Mucosa of rectum (tissue), 2 donors: ENCODE measurements around the gene SLFN12L.
"Not testable (repeated sequence)": the region's sequence is repeated elsewhere in the genome, so short reads cannot be mapped to it uniquely, and the experiment has no call there.

ENCODE experiments used
- H3K27ac ChIP-seq, 2 donors: one replicate each; pipeline ENCODE4 v1.7.0; 2013; ENCODE audit warnings: inconsistent platforms in 2 of 2, low read depth in 2 of 2, low read length in 2 of 2
- H3K27me3 ChIP-seq, 2 donors: one replicate each; pipeline ENCODE4 v1.7.0; 2013; ENCODE audit warnings: low read length in 2 of 2; ENCODE audit not compliant: control insufficient read depth in 2 of 2, insufficient read depth in 2 of 2
- H3K36me3 ChIP-seq, 2 donors: one replicate each; pipeline ENCODE4 v1.7.0; 2013; ENCODE audit warnings: low read length in 2 of 2; ENCODE audit not compliant: control insufficient read depth in 2 of 2, insufficient read depth in 2 of 2
- H3K4me1 ChIP-seq, 2 donors: one replicate each; pipeline ENCODE4 v1.7.0; 2013; ENCODE audit warnings: low read length in 2 of 2, mild to moderate bottlenecking in 1 of 2; ENCODE audit not compliant: control insufficient read depth in 2 of 2, insufficient read depth in 2 of 2
- H3K4me3 ChIP-seq, 2 donors: one replicate each; pipeline ENCODE4 v1.7.0; 2013; ENCODE audit warnings: low read length in 2 of 2
- H3K9ac ChIP-seq, 2 donors: one replicate each; pipeline ENCODE4 v1.7.0; 2013; ENCODE audit warnings: low read length in 2 of 2, low read depth in 1 of 2, mild to moderate bottlenecking in 1 of 2
- H3K9me3 ChIP-seq, 2 donors: one replicate each; pipeline ENCODE4 v1.7.0; 2013; ENCODE audit warnings: low read length in 2 of 2; ENCODE audit not compliant: control insufficient read depth in 2 of 2
- donor health status: healthy.
- donor health status: Normal muscosa, but diverticular disease.

Gene SLFN12L

DNA sequence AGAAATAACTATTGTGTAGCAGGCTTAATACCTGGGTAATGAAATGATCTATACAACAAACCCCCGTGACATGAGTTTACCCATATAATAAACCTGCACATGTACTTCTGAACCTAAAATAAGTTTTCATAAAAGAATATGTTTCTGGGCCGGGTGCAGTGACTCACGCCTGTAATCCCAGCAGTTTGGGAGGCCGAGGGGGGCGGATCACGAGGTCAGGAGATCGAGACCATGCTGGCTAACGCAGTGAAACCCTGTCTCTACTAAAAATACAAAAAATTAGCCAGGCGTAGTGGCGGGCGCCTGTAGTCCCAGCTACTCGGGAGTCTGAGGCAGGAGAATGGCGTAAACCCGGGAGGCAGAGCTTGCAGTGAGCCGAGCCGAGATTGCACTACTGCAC is 25.7 kb upstream of the SLFN12L start:
- H3K36me3 ChIP-seq, H3K27ac ChIP-seq, H3K9me3 ChIP-seq, H3K4me1 ChIP-seq, H3K4me3 ChIP-seq, H3K9ac ChIP-seq, H3K27me3 ChIP-seq: not testable (repeated sequence)

DNA sequence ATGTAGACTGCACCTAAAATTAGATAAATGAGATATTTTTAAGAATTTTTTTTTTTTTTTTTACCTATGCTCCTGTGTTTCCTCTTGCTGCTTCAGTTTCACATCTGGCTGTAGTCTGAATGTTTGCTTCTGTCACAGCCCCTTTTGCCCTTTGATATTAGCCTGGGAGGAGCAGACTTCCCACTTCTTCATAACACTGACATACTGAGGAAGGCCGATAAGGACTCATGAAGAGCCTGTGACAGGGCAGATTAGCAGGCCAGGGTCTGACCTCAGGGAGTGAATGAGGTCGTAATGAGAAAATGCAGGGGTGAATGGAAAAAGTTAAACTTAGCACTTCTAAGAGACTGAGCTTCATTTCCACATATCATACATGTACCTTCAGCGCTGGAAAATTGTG is 23.2 kb upstream of the SLFN12L start, which contains the start of gene SLFN14:
SLFN14 (minus strand) TSS at position 117 of the 400 bp plus-strand sequence. CDS start 2,757 bp downstream, outside the sequence.
- Histone ChIP-seq H3K27ac (no peak within 1 kb of the TSS), H3K27me3 (peaks cover 0 to 8% of the 10 kb centered on the region in 2 donors), H3K9ac (no peak within 1 kb of the TSS), H3K9me3 (no peaks in the 10 kb centered on the region), H3K4me1 (no peaks in the 10 kb centered on the region), H3K36me3 (no peaks in the 10 kb centered on the region), H3K4me3 (no peak within 1 kb of the TSS)

DNA sequence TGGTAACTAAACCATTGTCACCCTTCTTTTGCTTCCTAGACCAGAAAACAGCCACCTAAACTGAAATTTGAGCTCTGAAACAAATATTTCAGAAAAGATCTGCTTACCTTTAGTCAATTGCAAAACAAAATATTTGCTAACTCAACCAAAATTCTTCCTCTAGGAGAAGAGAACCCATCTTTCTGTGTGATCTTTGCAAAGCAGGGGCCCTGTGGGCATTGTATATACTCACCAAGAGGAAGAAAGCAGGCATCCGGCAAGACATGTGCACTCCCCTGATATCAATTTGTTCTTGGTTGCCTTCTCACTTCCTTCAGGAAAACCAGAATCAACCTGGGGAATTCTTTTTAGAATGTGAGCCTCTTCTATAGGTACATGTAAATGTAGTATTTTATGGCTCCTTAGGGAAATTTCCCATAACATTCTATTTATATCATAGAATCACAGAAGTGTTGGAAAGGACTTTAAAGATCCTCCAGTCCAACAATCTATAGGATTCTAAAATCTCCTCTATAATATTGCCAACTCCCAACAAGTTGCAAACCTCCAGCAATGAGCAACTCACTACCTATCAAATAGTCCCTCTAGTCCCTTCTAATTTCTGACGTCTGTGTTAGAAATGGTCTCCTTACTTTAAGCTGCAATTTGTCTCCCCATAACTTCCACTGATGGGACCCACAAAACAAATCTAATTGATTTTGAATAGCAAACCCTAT is 22.2 kb upstream of the SLFN12L start:
- H3K27me3 ChIP-seq, result peaks cover 0 to 8% of the 10 kb centered on the region in 2 donors

DNA sequence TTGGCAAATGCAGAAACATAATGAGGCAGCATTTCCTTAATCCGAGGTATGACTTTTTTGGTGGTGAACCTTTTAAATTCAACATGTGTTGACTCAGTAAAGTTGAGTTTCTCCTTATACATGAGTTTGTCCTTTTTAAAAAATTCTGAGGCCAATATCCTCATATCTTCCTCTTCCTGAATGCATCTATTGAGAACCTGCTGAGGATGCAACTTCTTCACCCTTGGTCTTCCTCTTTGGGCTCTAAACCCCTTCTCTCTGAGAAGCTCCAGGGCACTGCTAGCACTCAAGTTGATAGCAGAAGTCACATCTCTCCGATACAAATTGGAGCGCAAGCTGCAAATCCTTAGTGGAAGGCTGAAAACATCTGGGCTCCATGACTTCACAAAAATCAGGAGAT is 19.9 kb upstream of the SLFN12L start:
- Histone ChIP-seq H3K9ac (no peak overlapping the region), H3K4me1 (no peaks in the 10 kb centered on the region), H3K9me3 (no peaks in the 10 kb centered on the region), H3K27ac (no peak overlapping the region), H3K36me3 (no peaks in the 10 kb centered on the region), H3K4me3 (no peak overlapping the region), H3K27me3 (peaks cover 0 to 8% of the 10 kb centered on the region in 2 donors)

More for the DNA sequence above, 22.2 kb upstream of the SLFN12L start:
- no peaks in the 10 kb centered on the region for H3K4me1 ChIP-seq
- no peaks in the 10 kb centered on the region for H3K36me3 ChIP-seq
- no peaks in the 10 kb centered on the region for H3K9me3 ChIP-seq
- no peak overlapping the region for H3K4me3 ChIP-seq
- no peak overlapping the region for H3K27ac ChIP-seq
- no peak overlapping the region for H3K9ac ChIP-seq

DNA sequence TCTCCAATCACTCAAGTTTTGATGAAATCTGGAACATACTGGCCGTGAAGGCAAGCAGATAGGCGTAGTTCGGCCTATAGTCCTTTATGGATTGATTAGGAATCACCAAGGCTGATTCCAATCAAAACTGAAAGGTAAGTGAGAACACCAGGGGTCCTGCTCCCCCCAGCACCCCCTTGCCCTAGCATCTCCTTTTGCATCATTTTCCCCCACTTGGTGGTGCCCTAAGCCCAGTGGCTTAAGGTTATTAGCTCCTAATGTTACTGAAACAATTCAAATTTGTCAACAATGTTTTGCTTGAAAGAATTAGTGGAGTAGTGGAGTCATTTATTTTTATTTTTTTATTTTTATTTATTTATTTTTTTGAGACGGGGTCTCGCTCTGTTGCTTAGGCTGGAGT is 18.2 kb upstream of the SLFN12L start:
- Histone ChIP-seq H3K9me3 (no peaks in the 10 kb centered on the region), H3K27me3 (peaks cover 0 to 8% of the 10 kb centered on the region in 2 donors), H3K27ac (no peak overlapping the region), H3K9ac (no peak overlapping the region), H3K36me3 (no peaks in the 10 kb centered on the region), H3K4me1 (no peaks in the 10 kb centered on the region), H3K4me3 (no peak overlapping the region)

DNA sequence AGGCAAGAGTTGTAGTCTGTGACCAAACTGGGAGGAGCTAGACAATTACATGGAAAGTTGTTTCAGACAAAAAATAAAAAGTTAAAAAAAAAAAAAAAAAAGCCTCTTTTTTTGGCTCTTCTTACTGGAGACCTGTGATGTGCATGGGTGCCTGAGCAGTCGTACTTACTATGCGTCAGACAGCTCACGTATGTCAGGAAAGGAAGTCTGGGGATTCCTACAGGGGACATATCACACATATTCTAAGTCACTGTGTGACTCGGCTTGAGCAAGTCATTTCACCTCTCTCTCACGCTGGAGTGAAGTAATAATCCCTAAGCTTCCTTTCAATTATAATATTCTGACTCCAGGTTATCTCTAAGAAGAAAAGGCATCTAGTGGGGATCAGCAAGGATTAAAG is 17.2 kb upstream of the SLFN12L start:
- H3K4me1 ChIP-seq, result no peaks in the 10 kb centered on the region
- no peaks in the 10 kb centered on the region for H3K36me3 ChIP-seq
- no peak overlapping the region for H3K9ac ChIP-seq
- H3K4me3 ChIP-seq, result no peak overlapping the region
- no peaks in the 10 kb centered on the region for H3K9me3 ChIP-seq
- peaks cover 0 to 11% of the 10 kb centered on the region in 2 donors for H3K27me3 ChIP-seq
- no peak overlapping the region for H3K27ac ChIP-seq

DNA sequence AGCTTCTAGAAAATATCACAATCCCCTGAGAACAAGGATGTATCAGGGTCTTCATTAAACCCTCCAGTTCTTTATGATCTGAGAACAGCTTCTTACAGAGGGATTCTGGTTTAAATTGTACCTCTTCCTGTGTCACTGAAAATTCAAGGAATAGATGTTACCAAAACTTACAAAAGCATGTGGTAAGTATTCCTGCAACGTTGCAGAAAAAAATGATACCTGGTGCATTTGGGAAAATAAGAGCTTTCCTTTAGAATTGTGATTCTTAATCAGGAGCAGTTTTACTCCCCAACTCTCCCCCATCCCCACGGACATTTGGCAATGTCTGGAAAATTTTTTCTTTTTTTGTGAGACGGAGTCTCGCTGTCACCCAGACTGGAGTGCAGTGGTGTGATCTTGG is 15.8 kb upstream of the SLFN12L start:
- Histone ChIP-seq H3K9ac (no peak overlapping the region), H3K27me3 (peaks cover 0 to 8% of the 10 kb centered on the region in 2 donors), H3K4me3 (no peak overlapping the region), H3K36me3 (no peaks in the 10 kb centered on the region), H3K27ac (no peak overlapping the region), H3K9me3 (no peaks in the 10 kb centered on the region), H3K4me1 (no peaks in the 10 kb centered on the region)

DNA sequence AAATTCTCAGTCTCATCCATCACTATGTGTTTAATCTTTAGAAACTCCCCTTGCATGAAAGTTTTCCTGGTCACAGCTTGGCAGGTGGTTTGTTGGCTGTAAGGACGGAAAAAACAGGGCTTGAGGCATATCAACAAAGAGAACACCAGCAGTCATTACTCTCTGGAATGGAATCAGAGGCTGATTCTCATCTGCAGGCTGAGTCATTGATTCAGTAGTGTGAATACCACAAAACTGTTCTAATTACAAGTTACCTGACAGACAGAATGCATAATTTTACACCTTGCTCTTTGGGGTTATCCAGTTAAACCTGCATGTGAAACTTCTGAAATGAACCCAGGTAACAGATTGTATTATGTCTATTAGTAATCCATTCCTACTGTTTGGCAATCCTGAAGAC is 11.5 kb upstream of the SLFN12L start:
- H3K4me1 ChIP-seq, result no peaks in the 10 kb centered on the region
- H3K27me3 ChIP-seq, result peaks cover 0 to 8% of the 10 kb centered on the region in 2 donors
- no peak overlapping the region for H3K9ac ChIP-seq
- no peak overlapping the region for H3K4me3 ChIP-seq
- no peak overlapping the region for H3K27ac ChIP-seq
- no peaks in the 10 kb centered on the region for H3K36me3 ChIP-seq
- H3K9me3 ChIP-seq, result no peaks in the 10 kb centered on the region

DNA sequence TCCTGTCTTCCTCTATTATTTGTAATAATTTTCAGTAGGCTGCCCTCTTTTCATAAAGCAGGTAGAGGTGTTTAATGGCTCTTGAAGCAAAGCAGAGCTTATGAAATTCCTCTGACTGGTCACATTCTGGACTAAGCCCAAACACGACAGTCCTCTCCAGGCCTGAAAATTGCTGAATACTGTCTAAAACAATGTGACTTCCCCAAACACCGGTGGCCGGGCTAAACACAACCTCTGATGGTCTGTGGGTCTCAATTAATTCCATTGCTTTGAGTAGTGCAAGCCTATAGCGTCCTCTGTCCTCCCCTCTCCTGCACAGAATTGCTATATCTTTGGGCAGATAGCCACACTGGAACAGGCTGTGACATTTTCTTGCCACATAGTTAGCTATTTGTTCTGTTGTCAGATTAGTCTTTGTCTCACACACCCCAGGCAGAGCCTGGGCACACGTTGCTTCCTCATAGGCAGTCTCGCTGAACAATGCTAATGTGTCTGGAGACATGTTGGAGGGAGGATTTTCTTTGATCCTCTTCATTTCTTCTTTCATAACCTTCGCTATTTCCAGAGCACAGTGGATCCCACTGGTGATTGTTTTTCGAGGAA is 10.8 kb upstream of the SLFN12L start:
- Histone ChIP-seq H3K36me3 (no peaks in the 10 kb centered on the region), H3K9me3 (no peaks in the 10 kb centered on the region), H3K4me3 (no peak overlapping the region), H3K9ac (no peak overlapping the region), H3K4me1 (no peaks in the 10 kb centered on the region), H3K27ac (no peak overlapping the region), H3K27me3 (peaks cover 0 to 8% of the 10 kb centered on the region in 2 donors)

DNA sequence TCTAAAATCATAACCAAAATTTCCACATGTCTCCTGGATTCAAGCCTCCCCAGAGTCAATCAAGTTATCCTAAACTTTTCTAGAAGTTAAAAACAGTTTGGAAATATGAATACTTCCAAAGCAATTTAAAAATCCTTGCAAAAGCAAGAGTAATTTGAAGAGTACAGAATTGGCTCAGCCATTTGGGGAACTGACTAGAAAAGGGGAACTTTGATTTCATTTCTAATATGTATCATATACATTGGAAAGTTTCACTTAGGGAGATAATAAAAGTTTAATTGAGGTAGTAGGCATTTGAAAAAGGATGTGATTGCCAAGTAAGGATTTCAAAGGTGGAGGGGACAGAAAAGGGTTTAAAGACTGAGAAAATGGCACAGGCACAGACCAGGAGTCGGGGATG is 9.0 kb upstream of the SLFN12L start:
- Histone ChIP-seq H3K27ac (no peak overlapping the region), H3K9ac (no peak overlapping the region), H3K4me1 (no peaks in the 10 kb centered on the region), H3K9me3 (no peaks in the 10 kb centered on the region), H3K36me3 (no peaks in the 10 kb centered on the region), H3K27me3 (peaks cover 0 to 8% of the 10 kb centered on the region in 2 donors), H3K4me3 (no peak overlapping the region)
